Upper lobe of right lung (tissue), 1 donor: ENCODE measurements around the gene FGF6. TPM values are rescaled to one million over a fixed set of nuclear protein-coding genes. Genes with fewer than 3 reads are reported as not detected.

ENCODE experiments used
- ATAC-seq: fragments of 200-7000 bp; cut with Tn5 transposase; one replicate; pipeline ENCODE4 v1.9.1; 2020; ENCODE audit warnings: mild to moderate bottlenecking, moderate library complexity
- DNase-seq: peaks from one replicate; pipeline ENCODE4 v3.0.0-alpha.2; 2020
- H3K27ac ChIP-seq: fragments of 200-600 bp; one replicate; pipeline ENCODE4 v1.8.0; 2022
- H3K27me3 ChIP-seq: fragments of 200-600 bp; one replicate; pipeline ENCODE4 v1.8.0; 2022; ENCODE audit warnings: mild to moderate bottlenecking
- H3K36me3 ChIP-seq: fragments of 200-600 bp; one replicate; pipeline ENCODE4 v1.8.0; 2022
- H3K4me1 ChIP-seq: fragments of 200-600 bp; one replicate; pipeline ENCODE4 v1.8.0; 2022
- H3K4me3 ChIP-seq: fragments of 200-600 bp; one replicate; pipeline ENCODE4 v1.8.0; 2022; ENCODE audit warnings: mild to moderate bottlenecking
- H3K9me3 ChIP-seq: fragments of 200-600 bp; one replicate; pipeline ENCODE4 v1.8.0; 2022
- intact Hi-C: fragments of 100-400 bp; cut with DNase I; formaldehyde crosslinking; loops from one replicate; pipeline ENCODE4 v1.11.0; 2022
- total RNA-seq: library from RNA; stranded (reverse); fragmentation: NEBNext Ultra II Directional; extraction: Animal tissue kit (Norgen Biotek cat#: 25700); gene quantifications from one replicate; pipeline ENCODE4 v1.2.1, GENCODE V29; 2021
- TF ChIP-seq, protein P1 (sequence below): fragments of 200-600 bp; IDR thresholded peaks from one replicate; pipeline ENCODE4 v1.8.0; 2022; ENCODE audit warnings: antibody characterized with exemption
- donor health status: DM: no; HTN: yes; CAD: no; lungs with severe emphysema.

FGF6 gene
- total RNA-seq, 1 donor from 2014 or later = not detected

DNA sequence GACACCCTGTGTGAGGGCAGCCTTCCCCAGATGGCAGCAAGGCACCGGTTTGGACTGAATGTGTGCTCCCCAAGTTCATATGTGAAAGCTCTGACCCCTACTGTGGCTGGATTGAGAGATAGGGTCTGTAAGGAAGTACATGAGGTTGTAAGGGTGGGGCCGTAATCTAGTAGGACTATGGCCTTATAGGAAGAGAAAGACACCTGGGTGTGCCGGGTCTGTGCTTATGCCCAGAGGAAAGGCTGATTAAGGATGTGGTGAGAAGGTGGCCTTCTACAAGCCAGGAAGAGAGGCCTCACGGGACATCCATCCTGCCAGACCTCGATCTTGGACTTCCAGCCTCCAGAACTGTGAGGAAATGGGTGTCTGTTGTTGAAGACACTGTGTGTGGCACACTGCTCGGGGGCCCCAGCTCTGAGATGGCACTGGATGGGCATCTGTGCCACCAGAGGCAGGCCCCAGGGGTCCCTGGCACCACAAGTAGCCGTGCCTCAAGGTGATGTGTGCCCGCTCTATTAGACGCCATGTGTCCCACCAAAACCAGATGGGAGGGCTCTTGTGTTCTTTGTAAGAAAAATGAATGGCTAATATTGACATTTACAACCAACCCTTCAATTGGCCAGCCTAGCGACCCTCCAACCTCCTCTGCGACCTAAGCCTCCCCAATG lies 22.0 kb downstream of the FGF6 start:
- peaks cover 1% of the 10 kb centered on the region for H3K27me3 ChIP-seq
- DNase-seq = no peak
- ATAC-seq = no peak

DNA sequence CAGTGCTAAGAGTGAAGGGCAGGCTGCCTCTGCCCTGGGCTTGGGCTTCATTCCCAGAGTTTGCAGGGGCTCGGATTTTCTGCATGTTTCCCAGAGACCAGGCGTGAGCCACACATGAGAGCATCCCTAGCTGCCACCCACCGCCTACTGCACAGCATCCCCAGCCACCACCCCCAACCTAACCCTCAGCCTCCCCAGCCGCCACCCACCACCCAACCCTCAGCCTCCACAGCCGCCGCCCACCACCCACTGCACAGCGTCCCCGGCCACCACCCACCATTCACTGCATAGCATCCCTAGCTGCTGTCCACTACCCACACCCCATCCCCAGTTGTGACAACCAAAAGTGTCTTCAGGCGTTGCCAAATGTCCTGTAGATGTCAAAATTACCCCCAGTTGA lies 22.6 kb downstream of the FGF6 start:
- DNase-seq = no peak
- no peaks in the 10 kb centered on the region for H3K36me3 ChIP-seq
- no peaks in the 10 kb centered on the region for H3K4me1 ChIP-seq
- peaks cover 3% of the 10 kb centered on the region for H3K27me3 ChIP-seq
- peak; percentile 26 for ATAC-seq
- no peak overlapping the region for H3K4me3 ChIP-seq
- no peaks in the 10 kb centered on the region for H3K9me3 ChIP-seq
- intact Hi-C loops = no loop called here
- H3K27ac ChIP-seq = no peak overlapping the region
- TF ChIP-seq, protein P1, sequence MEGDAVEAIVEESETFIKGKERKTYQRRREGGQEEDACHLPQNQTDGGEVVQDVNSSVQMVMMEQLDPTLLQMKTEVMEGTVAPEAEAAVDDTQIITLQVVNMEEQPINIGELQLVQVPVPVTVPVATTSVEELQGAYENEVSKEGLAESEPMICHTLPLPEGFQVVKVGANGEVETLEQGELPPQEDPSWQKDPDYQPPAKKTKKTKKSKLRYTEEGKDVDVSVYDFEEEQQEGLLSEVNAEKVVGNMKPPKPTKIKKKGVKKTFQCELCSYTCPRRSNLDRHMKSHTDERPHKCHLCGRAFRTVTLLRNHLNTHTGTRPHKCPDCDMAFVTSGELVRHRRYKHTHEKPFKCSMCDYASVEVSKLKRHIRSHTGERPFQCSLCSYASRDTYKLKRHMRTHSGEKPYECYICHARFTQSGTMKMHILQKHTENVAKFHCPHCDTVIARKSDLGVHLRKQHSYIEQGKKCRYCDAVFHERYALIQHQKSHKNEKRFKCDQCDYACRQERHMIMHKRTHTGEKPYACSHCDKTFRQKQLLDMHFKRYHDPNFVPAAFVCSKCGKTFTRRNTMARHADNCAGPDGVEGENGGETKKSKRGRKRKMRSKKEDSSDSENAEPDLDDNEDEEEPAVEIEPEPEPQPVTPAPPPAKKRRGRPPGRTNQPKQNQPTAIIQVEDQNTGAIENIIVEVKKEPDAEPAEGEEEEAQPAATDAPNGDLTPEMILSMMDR = no peak

More for the DNA sequence above, 22.0 kb downstream of the FGF6 start:
- no peaks in the 10 kb centered on the region for H3K9me3 ChIP-seq
- intact Hi-C loops = no loop called here
- no peak overlapping the region for H3K27ac ChIP-seq
- TF ChIP-seq, protein P1 = no peak
- H3K4me3 ChIP-seq = no peak overlapping the region
- H3K36me3 ChIP-seq = no peaks in the 10 kb centered on the region
- H3K4me1 ChIP-seq = no peaks in the 10 kb centered on the region

DNA sequence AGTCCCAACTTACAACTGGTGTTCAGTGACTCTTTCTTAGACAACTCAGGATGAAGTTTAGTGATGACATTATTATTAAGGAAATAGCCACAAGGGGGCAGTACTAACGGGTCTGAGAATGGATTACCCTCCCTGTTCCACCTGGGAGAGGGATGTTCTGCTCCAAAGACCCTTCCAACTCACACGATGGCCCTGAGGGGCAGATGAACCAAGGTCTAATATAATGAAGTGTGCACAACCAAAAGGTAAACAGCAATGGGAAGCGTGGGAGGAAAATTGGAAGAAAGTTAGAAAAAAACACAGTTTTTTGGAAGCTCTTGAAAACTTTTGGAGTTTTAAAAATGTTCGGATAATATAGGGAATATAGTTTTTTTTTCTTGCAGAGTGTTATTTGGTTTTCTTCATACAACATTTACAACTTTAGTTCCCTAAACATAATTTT lies 24.0 kb downstream of the FGF6 start:
- TF ChIP-seq, protein P1 = peak; percentile 58
- no peak overlapping the region for H3K4me3 ChIP-seq
- intact Hi-C loops = no loop called here
- H3K9me3 ChIP-seq = no peaks in the 10 kb centered on the region
- H3K27me3 ChIP-seq = peaks cover 12% of the 10 kb centered on the region
- peak; percentile 67 for ATAC-seq
- H3K36me3 ChIP-seq = no peaks in the 10 kb centered on the region
- no peak overlapping the region for H3K27ac ChIP-seq
- H3K4me1 ChIP-seq = no peaks in the 10 kb centered on the region
- DNase-seq = no peak

DNA sequence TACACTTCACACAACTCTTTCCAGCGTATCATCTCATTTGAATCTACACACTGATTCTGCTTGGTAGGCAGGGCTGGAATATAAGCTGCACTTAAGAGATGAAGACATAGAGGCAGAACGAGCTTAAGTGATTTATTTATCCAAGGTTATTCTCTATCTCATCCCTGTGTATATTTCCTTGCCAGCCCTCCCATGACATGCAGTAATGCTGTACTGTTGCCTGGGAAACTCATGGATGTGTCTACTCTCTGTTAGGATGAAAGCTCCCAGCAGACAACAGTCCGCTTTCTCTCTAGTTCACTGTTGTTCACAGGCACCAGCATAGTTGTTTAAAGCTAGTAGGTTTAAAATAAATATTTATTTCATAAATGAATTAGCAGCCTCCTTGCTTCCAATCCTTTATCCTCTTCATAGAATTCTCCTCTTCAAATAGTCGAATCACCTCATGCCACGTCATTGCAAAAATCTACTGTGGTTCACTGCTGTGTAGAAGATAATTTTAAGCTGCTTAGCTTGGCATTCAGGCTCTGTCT lies 25.4 kb downstream of the FGF6 start:
- no peaks in the 10 kb centered on the region for H3K36me3 ChIP-seq
- DNase-seq (no peak), ATAC-seq (no peak)
- no peak overlapping the region for H3K27ac ChIP-seq
- no peak overlapping the region for H3K4me3 ChIP-seq
- TF ChIP-seq, protein P1 = no peak
- intact Hi-C loops = no loop called here
- H3K9me3 ChIP-seq = no peaks in the 10 kb centered on the region
- no peaks in the 10 kb centered on the region for H3K4me1 ChIP-seq
- H3K27me3 ChIP-seq = peaks cover 12% of the 10 kb centered on the region

DNA sequence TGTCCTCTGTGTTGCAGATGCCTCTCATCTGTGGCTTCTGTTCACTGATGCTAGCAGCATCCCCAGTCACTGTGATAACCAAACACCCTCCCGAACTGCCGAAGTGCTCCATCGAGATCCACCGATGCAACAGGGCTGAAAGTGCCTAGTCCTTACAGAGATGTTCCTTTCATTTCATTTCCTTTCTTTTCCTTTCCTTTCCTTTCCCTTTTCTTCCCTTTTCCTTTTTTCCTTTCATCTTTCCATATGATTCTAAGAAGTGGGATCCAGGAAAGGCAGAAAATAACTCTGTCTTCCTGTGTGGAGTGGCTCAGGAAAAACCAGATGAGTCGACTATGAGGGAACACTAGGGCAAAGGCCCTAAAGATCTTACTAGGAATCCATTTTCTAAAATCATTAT lies 26.7 kb downstream of the FGF6 start:
- DNase-seq (no peak), ATAC-seq (no peak)
- Histone ChIP-seq H3K27ac (no peak overlapping the region), H3K4me1 (no peaks in the 10 kb centered on the region), H3K9me3 (no peaks in the 10 kb centered on the region), H3K27me3 (peaks cover 14% of the 10 kb centered on the region), H3K4me3 (no peak overlapping the region), H3K36me3 (no peaks in the 10 kb centered on the region)
- TF ChIP-seq, protein P1 = no peak
- intact Hi-C loops = no loop called here
